Muscle of back (tissue), 13 donors: Measurements from ENCODE around the gene HIPK1. TPM values are rescaled to one million over a fixed set of nuclear protein-coding genes. Genes with fewer than 3 reads are reported as not detected.

ENCODE experiments used
- DNase-seq, 3 donors: peaks; one replicate each; pipeline versions ENCODE4 v3.0.0 to v3.0.0-alpha.2; 2013
- long read RNA-seq, 9 donors: transcript quantifications; one replicate each; lab custom pipeline, GENCODE V29; 2026
- polyA plus RNA-seq, 10 donors: library from polyadenylated mRNA; unstranded; fragments of 120-200 nt; gene quantifications; one replicate each; pipeline ENCODE4 v1.2.1, GENCODE V29; 2013; ENCODE audit not compliant: insufficient read length in 10 of 10

Gene HIPK1
- polyA plus RNA-seq = 10 to 100 TPM; 26.5 to 37.3 (median 30.9) TPM
- long read RNA-seq, donor 1, full-length matches to known transcripts = 1 of 1 reads
- long read RNA-seq, donor 1, partial matches to known transcripts = 0 of 1 reads
- long read RNA-seq, donor 1, other reads (novel, unspliced or antisense) = 0 of 1 reads
- long read RNA-seq, donor 2 = 0 reads
- long read RNA-seq, donor 3 = 0 reads
- long read RNA-seq, donor 4 = 0 reads
- long read RNA-seq, donor 5, full-length matches to known transcripts = 1 of 7 reads
- long read RNA-seq, donor 5, partial matches to known transcripts = 6 of 7 reads
- long read RNA-seq, donor 5, other reads (novel, unspliced or antisense) = 0 of 7 reads
- long read RNA-seq, donor 6 = 0 reads
- long read RNA-seq, donor 7 = 0 reads
- long read RNA-seq, donor 8 = 0 reads
- long read RNA-seq, donor 9 = 0 reads

GRCh38 chr1:113928941-113929749 lies at the start of gene HIPK1:
TSS of gene HIPK1 (plus strand) at chr1:113929324.
- DNase-seq = peak; percentile 92 to 98 (median 94)

GRCh38 chr1:113879739-113880038 lies 49.4 kb upstream of the HIPK1 start:
- DNase-seq = no peak

- DNase-seq = no peak
Observed at GRCh38 chr1:113881661-113882060, 47.5 kb upstream of the HIPK1 start.

- DNase-seq = no peak
Observed at GRCh38 chr1:113886417-113887401, 42.4 kb upstream of the HIPK1 start.

- DNase-seq = no peak
Observed at GRCh38 chr1:113887402-113888175, 41.5 kb upstream of the HIPK1 start, which contains the start of gene BCL2L15. TSS of gene BCL2L15 (minus strand) at chr1:113887581. CDS start at chr1:113887375, 206 bp downstream.

- no peak for DNase-seq
Observed at GRCh38 chr1:113890816-113891215, 38.3 kb upstream of the HIPK1 start.

GRCh38 chr1:113891631-113892220 lies 37.4 kb upstream of the HIPK1 start:
- DNase-seq = no peak

- no peak for DNase-seq
Observed at GRCh38 chr1:113893267-113893666, 35.9 kb upstream of the HIPK1 start.

- no peak for DNase-seq
Observed at GRCh38 chr1:113895098-113895497, 34.0 kb upstream of the HIPK1 start.

GRCh38 chr1:113895961-113896360 lies 33.2 kb upstream of the HIPK1 start:
- DNase-seq = no peak

- no peak for DNase-seq
Observed at GRCh38 chr1:113898241-113898814, 30.8 kb upstream of the HIPK1 start.

GRCh38 chr1:113899111-113899510 lies 30.0 kb upstream of the HIPK1 start:
- no peak for DNase-seq

GRCh38 chr1:113901191-113901590 lies 27.9 kb upstream of the HIPK1 start:
- no peak for DNase-seq

- DNase-seq = peak in 1 of 3 donors; percentile 16
Observed at GRCh38 chr1:113903501-113904292, 25.4 kb upstream of the HIPK1 start.

- no peak for DNase-seq
Observed at GRCh38 chr1:113904293-113904673, 24.8 kb upstream of the HIPK1 start.

GRCh38 chr1:113904674-113905434 lies 24.3 kb upstream of the HIPK1 start, which contains the start of the genes AP4B1 and DCLRE1B:
TSS of gene AP4B1 (minus strand) at chr1:113904799. CDS start at chr1:113904717, 82 bp downstream.
TSS of gene DCLRE1B (plus strand) at chr1:113905326. CDS start at chr1:113905587, 261 bp downstream.
- DNase-seq = peak; percentile 100

GRCh38 chr1:113905435-113905861 lies 23.7 kb upstream of the HIPK1 start:
- no peak for DNase-seq
